ENCODE measurements around the gene GALNT18.

Gene GALNT18

DNA sequence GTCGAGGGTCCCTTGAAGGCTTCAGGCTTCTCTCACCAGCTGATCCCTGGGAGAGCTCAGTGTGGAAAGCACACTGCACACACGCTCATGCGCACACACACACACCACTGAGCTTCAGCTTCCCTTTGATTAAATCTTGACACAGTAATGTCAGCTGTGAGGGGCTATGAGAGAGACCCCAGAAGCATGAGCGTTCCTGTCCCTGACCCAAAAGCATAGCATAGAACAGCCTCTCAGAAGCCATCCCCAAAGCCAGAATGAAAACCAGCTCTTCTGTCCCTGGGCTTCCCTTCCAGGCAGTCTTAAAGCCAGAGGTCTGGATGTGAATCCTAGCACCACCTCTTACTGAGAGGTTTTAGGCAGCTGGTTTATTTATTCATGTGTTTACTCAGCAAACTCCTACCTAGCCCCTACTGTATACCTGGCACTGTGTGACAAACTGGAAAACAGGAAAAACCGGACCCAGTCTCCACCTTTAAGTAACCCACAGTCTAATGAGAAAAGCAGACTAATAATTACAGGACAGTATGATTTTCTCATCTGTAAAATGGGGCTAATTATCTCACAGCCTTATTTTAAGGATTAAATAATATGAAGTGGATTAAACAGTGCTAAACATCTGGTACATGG, 15.9 kb downstream of the GALNT18 start:
- Histone ChIP-seq H3K36me3 (ENCODE audit: insufficient read depth, low read length) (no peaks in the 10 kb centered on the region), H3K27ac (ENCODE audit: low read depth, low read length) (no peak overlapping the region), H3K27me3 (ENCODE audit: control insufficient read depth in 1 of 2, insufficient read depth in 2 of 2, low read length in 2 of 2) (no peaks in the 10 kb centered on the region), H3K9me3 (ENCODE audit: low read length) (no peaks in the 10 kb centered on the region), H3K9ac (ENCODE audit: low read length) (no peak overlapping the region), H3K4me1 (ENCODE audit: insufficient read depth, low read length) (peaks cover 7% of the 10 kb centered on the region), H3K4me3 (ENCODE audit: low read depth in 1 of 2, low read length in 2 of 2) (no peak overlapping the region)

DNA sequence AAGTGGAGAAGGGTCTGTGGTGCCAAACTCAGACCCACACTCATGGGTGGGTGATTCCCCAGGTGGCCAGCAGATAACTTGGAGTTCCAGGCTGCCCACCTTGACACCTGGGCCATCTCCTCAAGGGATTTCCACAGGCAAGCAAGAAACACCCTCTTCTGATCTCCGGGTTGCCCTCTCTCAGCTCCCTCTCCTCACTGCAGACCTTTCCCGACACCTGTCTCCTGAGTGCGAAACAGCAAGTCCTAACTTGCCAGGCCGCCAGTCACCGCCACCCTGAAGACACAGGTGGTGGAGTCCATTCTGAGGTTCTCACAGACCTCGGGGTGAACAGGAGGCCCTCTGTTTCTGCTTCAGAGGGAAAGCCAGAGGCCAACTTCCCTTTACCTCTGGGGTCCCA, 16.6 kb downstream of the GALNT18 start:
- Histone ChIP-seq H3K27ac (ENCODE audit: low read depth, low read length) (no peak overlapping the region), H3K4me3 (ENCODE audit: low read depth in 1 of 2, low read length in 2 of 2) (no peak overlapping the region), H3K9me3 (ENCODE audit: low read length) (no peaks in the 10 kb centered on the region), H3K9ac (ENCODE audit: low read length) (no peak overlapping the region), H3K36me3 (ENCODE audit: insufficient read depth, low read length) (no peaks in the 10 kb centered on the region), H3K4me1 (ENCODE audit: insufficient read depth, low read length) (peaks cover 7% of the 10 kb centered on the region), H3K27me3 (ENCODE audit: control insufficient read depth in 1 of 2, insufficient read depth in 2 of 2, low read length in 2 of 2) (no peaks in the 10 kb centered on the region)

DNA sequence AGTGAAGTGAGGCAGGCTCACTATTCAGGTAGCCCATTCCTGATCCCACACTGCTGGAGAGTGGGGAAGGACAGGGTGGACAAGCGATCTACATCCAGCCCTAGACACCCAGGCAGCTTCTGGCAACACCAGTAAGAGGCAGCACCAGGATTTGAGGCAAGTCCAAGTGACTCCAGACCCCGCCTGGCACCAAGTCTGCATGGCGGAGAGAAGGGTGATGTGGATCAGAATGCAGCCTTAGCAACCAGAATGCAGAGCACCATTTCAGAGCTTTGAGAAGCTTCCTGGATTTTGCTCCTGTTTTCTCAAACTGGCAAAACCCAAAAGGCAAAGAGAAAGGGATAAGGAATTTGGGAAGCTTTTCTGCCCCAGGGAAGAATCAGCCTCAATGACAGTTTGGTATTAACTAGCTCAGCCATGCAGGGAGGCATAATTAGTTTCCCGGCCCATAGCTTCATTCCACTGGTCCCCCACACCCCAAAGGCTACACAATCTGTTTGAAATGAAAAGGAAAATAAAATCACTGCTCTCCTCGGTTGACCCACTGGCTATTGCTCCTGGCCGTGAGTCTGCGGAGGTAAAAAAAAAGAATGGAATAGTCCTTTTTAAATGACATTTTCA, 17.3 kb downstream of the GALNT18 start:
- Histone ChIP-seq H3K4me1 (ENCODE audit: insufficient read depth, low read length) (peaks cover 7% of the 10 kb centered on the region), H3K9me3 (ENCODE audit: low read length) (no peaks in the 10 kb centered on the region), H3K4me3 (ENCODE audit: low read depth in 1 of 2, low read length in 2 of 2) (no peak overlapping the region), H3K27me3 (ENCODE audit: control insufficient read depth in 1 of 2, insufficient read depth in 2 of 2, low read length in 2 of 2) (no peaks in the 10 kb centered on the region), H3K36me3 (ENCODE audit: insufficient read depth, low read length) (no peaks in the 10 kb centered on the region), H3K27ac (ENCODE audit: low read depth, low read length) (no peak overlapping the region), H3K9ac (ENCODE audit: low read length) (no peak overlapping the region)

DNA sequence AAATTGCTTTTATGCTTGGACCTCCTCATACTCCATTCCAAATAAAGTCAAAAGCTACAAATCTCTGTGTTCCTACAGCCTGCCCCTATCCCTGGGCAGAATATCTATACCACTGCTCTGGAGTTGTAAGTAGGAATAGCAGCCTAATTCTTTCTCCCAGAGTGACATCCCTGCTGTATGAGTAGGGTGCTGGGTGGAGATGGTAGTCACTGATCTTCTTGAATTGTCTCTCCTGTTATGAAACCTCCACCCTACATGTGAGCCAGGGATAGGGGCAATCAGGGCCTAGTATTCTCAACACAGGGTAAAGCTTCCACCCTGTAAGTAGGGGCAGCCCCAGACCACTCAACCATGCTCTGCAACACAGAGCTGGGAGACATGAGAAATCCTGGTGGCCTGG, 19.8 kb downstream of the GALNT18 start:
- Histone ChIP-seq H3K4me1 (ENCODE audit: insufficient read depth, low read length) (no peaks in the 10 kb centered on the region), H3K27me3 (ENCODE audit: control insufficient read depth in 1 of 2, insufficient read depth in 2 of 2, low read length in 2 of 2) (no peaks in the 10 kb centered on the region), H3K36me3 (ENCODE audit: insufficient read depth, low read length) (no peaks in the 10 kb centered on the region), H3K4me3 (ENCODE audit: low read depth in 1 of 2, low read length in 2 of 2) (no peak overlapping the region), H3K9ac (ENCODE audit: low read length) (no peak overlapping the region), H3K27ac (ENCODE audit: low read depth, low read length) (no peak overlapping the region), H3K9me3 (ENCODE audit: low read length) (no peaks in the 10 kb centered on the region)

DNA sequence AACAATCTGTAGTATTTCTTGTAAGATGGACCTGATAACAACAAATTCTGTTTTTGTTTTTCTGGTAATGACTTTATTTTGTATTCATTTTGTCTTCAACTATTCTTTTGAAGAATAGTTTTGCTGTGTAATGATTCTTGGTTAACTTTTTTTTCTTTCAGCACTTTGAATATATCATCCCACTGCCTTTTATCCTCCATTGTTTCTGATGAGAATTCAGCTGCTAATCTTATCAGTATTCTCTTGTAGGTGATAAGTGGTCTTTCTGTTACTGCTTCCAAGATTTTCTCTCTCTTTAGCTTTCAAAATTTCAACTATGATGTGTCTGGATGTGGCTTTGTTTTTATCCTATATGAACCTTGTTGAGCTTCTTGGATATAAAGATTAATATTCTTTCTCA, 21.5 kb downstream of the GALNT18 start:
- no peak overlapping the region for H3K9ac ChIP-seq (ENCODE audit: low read length)
- H3K4me1 ChIP-seq (ENCODE audit: insufficient read depth, low read length), result no peaks in the 10 kb centered on the region
- no peaks in the 10 kb centered on the region for H3K27me3 ChIP-seq (ENCODE audit: control insufficient read depth in 1 of 2, insufficient read depth in 2 of 2, low read length in 2 of 2)
- no peaks in the 10 kb centered on the region for H3K9me3 ChIP-seq (ENCODE audit: low read length)
- H3K4me3 ChIP-seq (ENCODE audit: low read depth in 1 of 2, low read length in 2 of 2), result no peak overlapping the region
- no peaks in the 10 kb centered on the region for H3K36me3 ChIP-seq (ENCODE audit: insufficient read depth, low read length)
- no peak overlapping the region for H3K27ac ChIP-seq (ENCODE audit: low read depth, low read length)

DNA sequence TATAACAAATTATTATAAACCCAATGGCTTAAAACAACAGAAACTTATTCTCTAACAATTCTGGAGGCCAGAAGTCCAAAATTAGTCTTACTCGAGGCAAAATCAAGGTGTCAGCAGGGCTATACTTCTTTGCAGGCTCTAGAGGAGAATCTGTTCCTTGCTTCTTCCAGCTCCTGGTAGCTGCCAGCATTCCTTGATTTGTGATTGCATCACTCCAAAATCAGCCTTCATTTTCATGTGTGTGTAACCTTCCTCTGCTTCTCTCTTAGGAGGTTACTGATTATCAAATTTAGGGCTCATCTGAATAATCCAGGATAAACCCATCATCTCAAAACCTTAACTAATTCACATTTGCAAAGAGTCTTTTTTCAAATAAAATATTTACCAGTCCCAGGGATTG, 23.6 kb downstream of the GALNT18 start:
- no peak overlapping the region for H3K4me3 ChIP-seq (ENCODE audit: low read depth in 1 of 2, low read length in 2 of 2)
- no peaks in the 10 kb centered on the region for H3K9me3 ChIP-seq (ENCODE audit: low read length)
- no peaks in the 10 kb centered on the region for H3K27me3 ChIP-seq (ENCODE audit: control insufficient read depth in 1 of 2, insufficient read depth in 2 of 2, low read length in 2 of 2)
- no peak overlapping the region for H3K27ac ChIP-seq (ENCODE audit: low read depth, low read length)
- H3K36me3 ChIP-seq (ENCODE audit: insufficient read depth, low read length), result no peaks in the 10 kb centered on the region
- no peaks in the 10 kb centered on the region for H3K4me1 ChIP-seq (ENCODE audit: insufficient read depth, low read length)
- H3K9ac ChIP-seq (ENCODE audit: low read length), result no peak overlapping the region

DNA sequence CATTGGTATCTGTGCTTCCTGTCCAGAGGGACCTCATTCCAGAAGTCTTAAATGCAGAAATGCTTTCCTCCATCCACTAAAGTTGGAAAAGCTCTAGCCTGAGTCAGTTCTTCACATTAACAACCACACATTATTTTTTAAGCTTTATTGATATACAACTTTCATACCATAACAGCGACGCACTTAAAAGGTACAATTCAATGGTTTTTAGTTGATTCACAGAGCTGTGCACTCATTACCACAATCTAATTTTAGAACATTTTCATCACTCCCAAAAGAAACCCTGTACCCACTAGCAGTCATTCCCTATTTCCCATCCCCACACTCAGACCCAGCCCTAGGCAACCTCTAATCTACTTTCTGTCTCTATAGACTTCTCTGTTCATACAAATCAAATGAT, 27.6 kb downstream of the GALNT18 start:
- Histone ChIP-seq H3K27ac (ENCODE audit: low read depth, low read length) (no peak overlapping the region), H3K9me3 (ENCODE audit: low read length) (no peaks in the 10 kb centered on the region), H3K4me3 (ENCODE audit: low read depth in 1 of 2, low read length in 2 of 2) (no peak overlapping the region), H3K9ac (ENCODE audit: low read length) (no peak overlapping the region), H3K27me3 (ENCODE audit: control insufficient read depth in 1 of 2, insufficient read depth in 2 of 2, low read length in 2 of 2) (no peaks in the 10 kb centered on the region), H3K4me1 (ENCODE audit: insufficient read depth, low read length) (no peaks in the 10 kb centered on the region), H3K36me3 (ENCODE audit: insufficient read depth, low read length) (no peaks in the 10 kb centered on the region)

DNA sequence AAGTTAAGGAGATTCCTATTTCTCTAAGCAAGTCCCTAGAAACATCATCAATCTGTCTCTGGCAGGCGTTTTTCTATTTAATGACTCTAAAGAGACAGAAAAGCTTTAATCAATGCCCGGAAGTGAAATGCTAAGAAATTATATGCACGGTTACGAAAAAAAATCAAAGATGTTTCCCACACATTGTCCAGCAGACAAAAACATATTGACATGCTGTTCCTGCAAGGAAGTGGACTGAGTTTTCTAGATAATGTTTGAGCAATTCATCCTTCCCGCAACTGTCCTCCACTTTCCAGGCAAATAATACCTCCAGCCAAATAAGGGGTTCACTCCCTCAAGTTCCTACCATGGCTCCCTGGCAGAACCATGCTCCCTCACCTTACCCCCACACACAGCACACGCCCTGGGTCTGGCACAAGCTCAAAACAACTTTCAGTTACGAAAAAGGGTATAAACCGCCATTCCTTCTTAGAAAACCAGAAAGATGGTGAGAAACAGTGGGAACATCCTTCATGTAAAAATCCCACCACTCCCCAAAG, 29.6 kb downstream of the GALNT18 start:
- Histone ChIP-seq H3K4me3 (ENCODE audit: low read depth in 1 of 2, low read length in 2 of 2) (no peak overlapping the region), H3K9ac (ENCODE audit: low read length) (no peak overlapping the region), H3K4me1 (ENCODE audit: insufficient read depth, low read length) (no peaks in the 10 kb centered on the region), H3K27ac (ENCODE audit: low read depth, low read length) (no peak overlapping the region), H3K27me3 (ENCODE audit: control insufficient read depth in 1 of 2, insufficient read depth in 2 of 2, low read length in 2 of 2) (no peaks in the 10 kb centered on the region), H3K36me3 (ENCODE audit: insufficient read depth, low read length) (no peaks in the 10 kb centered on the region), H3K9me3 (ENCODE audit: low read length) (no peaks in the 10 kb centered on the region)

DNA sequence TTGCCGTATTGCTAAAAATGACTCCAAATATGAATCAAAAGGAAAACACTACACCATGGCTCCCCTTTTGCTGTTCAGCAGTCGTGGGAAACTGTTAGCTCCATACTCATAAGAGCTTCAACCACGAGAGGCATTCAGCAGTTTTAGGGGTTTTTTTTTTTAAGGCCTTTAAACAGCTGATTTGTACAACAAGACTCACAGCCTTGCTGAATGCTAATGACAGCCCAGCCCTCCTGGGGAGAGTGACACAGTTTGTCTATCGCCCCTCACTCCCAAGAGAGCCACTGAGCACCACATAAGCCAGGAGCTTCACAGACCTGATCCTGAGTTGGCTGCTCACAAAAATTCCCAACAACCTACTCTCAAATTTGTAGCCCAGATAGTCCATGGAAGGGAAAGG, 32.4 kb downstream of the GALNT18 start:
- Histone ChIP-seq H3K9ac (ENCODE audit: low read length) (no peak overlapping the region), H3K27me3 (ENCODE audit: control insufficient read depth in 1 of 2, insufficient read depth in 2 of 2, low read length in 2 of 2) (no peaks in the 10 kb centered on the region), H3K36me3 (ENCODE audit: insufficient read depth, low read length) (no peaks in the 10 kb centered on the region), H3K27ac (ENCODE audit: low read depth, low read length) (no peak overlapping the region), H3K9me3 (ENCODE audit: low read length) (no peaks in the 10 kb centered on the region), H3K4me1 (ENCODE audit: insufficient read depth, low read length) (peaks cover 1% of the 10 kb centered on the region), H3K4me3 (ENCODE audit: low read depth in 1 of 2, low read length in 2 of 2) (no peak overlapping the region)

DNA sequence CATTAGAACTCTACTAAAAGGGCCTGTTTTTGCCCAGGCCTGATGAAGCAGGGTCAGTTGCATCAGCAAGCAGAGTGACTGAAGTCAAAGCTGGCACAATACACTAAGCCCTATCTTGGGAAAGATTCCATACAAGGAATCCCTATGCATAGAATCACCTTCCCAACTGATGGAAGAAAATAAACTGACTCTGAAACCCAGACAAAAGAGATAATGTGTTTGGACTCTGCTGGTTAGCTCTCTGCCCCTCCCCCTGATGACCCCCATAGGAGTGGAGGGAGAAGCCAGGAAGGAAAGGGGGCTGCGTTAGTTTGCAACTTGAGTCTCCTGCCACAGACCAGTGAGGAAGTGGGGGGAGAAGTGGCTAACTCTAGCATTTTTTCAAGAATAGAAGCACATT, 32.9 kb downstream of the GALNT18 start:
- Histone ChIP-seq H3K4me3 (ENCODE audit: low read depth in 1 of 2, low read length in 2 of 2) (no peak overlapping the region), H3K9ac (ENCODE audit: low read length) (no peak overlapping the region), H3K36me3 (ENCODE audit: insufficient read depth, low read length) (no peaks in the 10 kb centered on the region), H3K4me1 (ENCODE audit: insufficient read depth, low read length) (peaks cover 7% of the 10 kb centered on the region), H3K27ac (ENCODE audit: low read depth, low read length) (no peak overlapping the region), H3K27me3 (ENCODE audit: control insufficient read depth in 1 of 2, insufficient read depth in 2 of 2, low read length in 2 of 2) (no peaks in the 10 kb centered on the region), H3K9me3 (ENCODE audit: low read length) (no peaks in the 10 kb centered on the region)

DNA sequence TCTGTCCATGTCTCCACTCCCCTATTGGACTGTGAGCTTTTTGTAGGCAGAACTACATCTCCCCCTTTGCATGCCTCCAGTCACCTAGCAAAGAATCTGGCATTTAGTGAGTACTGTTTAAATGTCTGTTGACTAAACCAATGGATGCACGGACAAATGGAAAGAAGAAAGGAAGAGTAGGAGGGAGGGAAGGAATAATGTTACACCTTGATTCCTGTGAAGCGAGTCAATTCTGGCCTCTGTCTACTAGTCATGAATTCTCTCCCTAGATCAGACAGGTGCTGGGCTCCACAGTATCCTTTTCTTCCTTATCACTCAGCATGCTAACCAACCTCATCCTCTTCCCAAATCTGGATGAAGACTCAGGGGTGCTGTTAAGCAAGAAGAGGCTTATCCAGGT, 33.6 kb downstream of the GALNT18 start:
- Histone ChIP-seq H3K9ac (ENCODE audit: low read length) (no peak overlapping the region), H3K9me3 (ENCODE audit: low read length) (no peaks in the 10 kb centered on the region), H3K4me1 (ENCODE audit: insufficient read depth, low read length) (peaks cover 7% of the 10 kb centered on the region)

DNA sequence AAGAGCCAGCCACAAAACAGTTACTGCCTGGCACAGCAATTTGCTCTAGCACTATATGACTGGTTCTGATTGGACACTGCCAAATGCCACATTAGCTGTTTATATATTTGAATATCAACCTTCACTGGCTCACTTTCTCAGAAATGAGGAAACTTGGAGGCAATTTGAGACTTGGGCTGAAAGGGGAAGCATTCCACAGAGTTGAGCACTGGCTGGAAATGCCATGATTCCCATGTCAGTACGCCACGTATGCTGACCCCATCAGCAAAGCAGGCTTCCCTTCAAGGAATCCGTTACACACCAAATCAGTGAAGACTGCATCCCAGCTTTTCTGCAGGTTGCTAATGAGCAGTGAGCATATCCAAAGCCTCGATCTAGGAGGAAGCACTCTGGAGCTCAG, 34.7 kb downstream of the GALNT18 start:
- Histone ChIP-seq H3K36me3 (ENCODE audit: insufficient read depth, low read length) (no peaks in the 10 kb centered on the region), H3K9ac (ENCODE audit: low read length) (no peak overlapping the region), H3K4me3 (ENCODE audit: low read depth in 1 of 2, low read length in 2 of 2) (no peak overlapping the region), H3K27me3 (ENCODE audit: control insufficient read depth in 1 of 2, insufficient read depth in 2 of 2, low read length in 2 of 2) (no peaks in the 10 kb centered on the region), H3K27ac (ENCODE audit: low read depth, low read length) (no peak overlapping the region), H3K4me1 (ENCODE audit: insufficient read depth, low read length) (peaks cover 12% of the 10 kb centered on the region), H3K9me3 (ENCODE audit: low read length) (no peaks in the 10 kb centered on the region)

More for the DNA sequence above, 33.6 kb downstream of the GALNT18 start:
- H3K27me3 ChIP-seq (ENCODE audit: control insufficient read depth in 1 of 2, insufficient read depth in 2 of 2, low read length in 2 of 2), result no peaks in the 10 kb centered on the region
- H3K27ac ChIP-seq (ENCODE audit: low read depth, low read length), result no peak overlapping the region
- H3K4me3 ChIP-seq (ENCODE audit: low read depth in 1 of 2, low read length in 2 of 2), result no peak overlapping the region
- H3K36me3 ChIP-seq (ENCODE audit: insufficient read depth, low read length), result no peaks in the 10 kb centered on the region
